HepG2 (cell line): ENCODE measurements around the gene P3H2.

ENCODE experiments used
- ARNT ChIP-seq: fragments of 450-650 bp; IDR thresholded peaks from 2 replicates; pipeline ENCODE4 v1.6.1; 2017
- FOXM1 ChIP-seq: sonication (generic); formaldehyde crosslinking; IDR thresholded peaks from 2 replicates; pipeline ENCODE4 v1.5.0; 2020; ENCODE audit warnings: missing genetic modification reagents
- JARID2 ChIP-seq: sonication (generic); formaldehyde crosslinking; IDR thresholded peaks from 2 replicates; pipeline ENCODE4 v1.8.1; 2023; ENCODE audit warnings: missing genetic modification reagents, inconsistent platforms; ENCODE audit not compliant: insufficient replicate concordance
- NFKB2 ChIP-seq: sonication (generic); formaldehyde crosslinking; IDR thresholded peaks from 2 replicates; pipeline ENCODE4 v1.4.0; 2020; ENCODE audit warnings: missing genetic modification reagents, borderline replicate concordance
- RFX5 ChIP-seq: IDR thresholded peaks from 2 replicates; pipeline ENCODE4 v1.6.1; 2011; ENCODE audit warnings: low read depth, low read length, improper control_type of control experiment
- ZMYM4 ChIP-seq: sonication (generic); formaldehyde crosslinking; IDR thresholded peaks from 2 replicates; pipeline ENCODE4 v1.8.1; 2023; ENCODE audit warnings: mild to moderate bottlenecking, missing genetic modification reagents
- ZNF280B ChIP-seq: sonication (generic); formaldehyde crosslinking; IDR thresholded peaks from 2 replicates; pipeline ENCODE4 v1.5.0; 2020; ENCODE audit warnings: missing genetic modification reagents, mild to moderate bottlenecking, borderline replicate concordance
- ZNF318 ChIP-seq: sonication (generic); formaldehyde crosslinking; IDR thresholded peaks from 2 replicates; pipeline ENCODE4 v1.4.0; 2020; ENCODE audit warnings: mild to moderate bottlenecking, missing genetic modification reagents
- ZNF713 ChIP-seq: sonication (generic); formaldehyde crosslinking; IDR thresholded peaks from 2 replicates; pipeline ENCODE4 v1.4.0; 2020; ENCODE audit warnings: mild to moderate bottlenecking, missing genetic modification reagents

GRCh38 chr3:190084983-190085382, 35.7 kb downstream of the P3H2 start:
- TF ChIP-seq ZNF713 (CRISPR knock-in tag) = no peak
- TF ChIP-seq ZMYM4 = no peak
- no peak for TF ChIP-seq ARNT
- no peak for TF ChIP-seq FOXM1
- TF ChIP-seq JARID2 (CRISPR knock-in tag) = no peak
- no peak for TF ChIP-seq RFX5
- TF ChIP-seq ZNF280B = no peak
- no peak for TF ChIP-seq ZNF318 (CRISPR knock-in tag)
- no peak for TF ChIP-seq NFKB2 (CRISPR knock-in tag)
